ENCODE results near the gene GABRR2. TPM values are rescaled to one million over a fixed set of nuclear protein-coding genes. Genes with fewer than 3 reads are reported as not detected.

Gene GABRR2
- polyA plus RNA-seq, 1 donor from 2014 or later = 0.31 TPM

DNA sequence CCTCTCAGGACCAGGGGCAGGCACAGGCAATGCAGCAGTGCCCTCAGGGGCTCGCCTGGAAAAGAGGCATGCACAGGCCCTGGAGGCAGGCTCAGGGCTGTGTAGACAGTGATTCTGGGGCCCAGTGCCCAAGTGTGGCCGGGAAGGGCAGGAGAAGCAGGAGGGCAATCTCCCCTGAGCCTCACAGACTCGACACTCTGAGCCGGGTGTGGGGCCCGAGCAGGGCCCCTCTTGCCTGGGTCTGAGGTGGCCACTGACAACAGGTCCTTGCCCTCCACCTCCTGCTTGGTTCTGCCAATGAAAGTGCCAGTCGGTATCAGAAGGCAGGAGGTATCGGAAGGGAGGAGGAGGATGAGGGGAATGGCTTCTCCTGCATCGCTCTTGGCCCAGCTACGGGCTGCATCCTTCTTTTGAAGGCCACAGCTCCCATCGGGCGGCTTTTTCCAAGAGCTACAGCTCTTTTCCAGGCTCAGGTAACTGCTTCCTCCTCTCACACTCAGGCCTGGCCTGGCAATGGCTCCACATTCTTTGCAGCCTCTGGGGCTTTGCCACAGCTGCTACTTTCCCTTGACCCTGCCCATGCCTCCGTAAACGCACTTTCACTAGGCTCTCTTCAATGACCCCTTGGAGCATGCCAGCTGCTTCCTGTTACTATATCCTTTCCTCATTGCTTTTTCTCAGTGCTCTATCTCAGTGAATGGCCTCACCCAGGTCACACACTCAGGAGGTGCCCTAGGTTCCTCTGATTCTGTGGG, 24.5 kb downstream of the GABRR2 start:
- no peak for TF ChIP-seq RAD21 (conservative IDR thresholded peaks at IDR 0.05)
- TF ChIP-seq TAF1 (IDR thresholded peaks at IDR 0.05; ENCODE audit: low read depth) = no peak
- TF ChIP-seq EP300 (conservative IDR thresholded peaks at IDR 0.05; ENCODE audit: poor library complexity, severe bottlenecking) = no peak
- TF ChIP-seq, protein P1, sequence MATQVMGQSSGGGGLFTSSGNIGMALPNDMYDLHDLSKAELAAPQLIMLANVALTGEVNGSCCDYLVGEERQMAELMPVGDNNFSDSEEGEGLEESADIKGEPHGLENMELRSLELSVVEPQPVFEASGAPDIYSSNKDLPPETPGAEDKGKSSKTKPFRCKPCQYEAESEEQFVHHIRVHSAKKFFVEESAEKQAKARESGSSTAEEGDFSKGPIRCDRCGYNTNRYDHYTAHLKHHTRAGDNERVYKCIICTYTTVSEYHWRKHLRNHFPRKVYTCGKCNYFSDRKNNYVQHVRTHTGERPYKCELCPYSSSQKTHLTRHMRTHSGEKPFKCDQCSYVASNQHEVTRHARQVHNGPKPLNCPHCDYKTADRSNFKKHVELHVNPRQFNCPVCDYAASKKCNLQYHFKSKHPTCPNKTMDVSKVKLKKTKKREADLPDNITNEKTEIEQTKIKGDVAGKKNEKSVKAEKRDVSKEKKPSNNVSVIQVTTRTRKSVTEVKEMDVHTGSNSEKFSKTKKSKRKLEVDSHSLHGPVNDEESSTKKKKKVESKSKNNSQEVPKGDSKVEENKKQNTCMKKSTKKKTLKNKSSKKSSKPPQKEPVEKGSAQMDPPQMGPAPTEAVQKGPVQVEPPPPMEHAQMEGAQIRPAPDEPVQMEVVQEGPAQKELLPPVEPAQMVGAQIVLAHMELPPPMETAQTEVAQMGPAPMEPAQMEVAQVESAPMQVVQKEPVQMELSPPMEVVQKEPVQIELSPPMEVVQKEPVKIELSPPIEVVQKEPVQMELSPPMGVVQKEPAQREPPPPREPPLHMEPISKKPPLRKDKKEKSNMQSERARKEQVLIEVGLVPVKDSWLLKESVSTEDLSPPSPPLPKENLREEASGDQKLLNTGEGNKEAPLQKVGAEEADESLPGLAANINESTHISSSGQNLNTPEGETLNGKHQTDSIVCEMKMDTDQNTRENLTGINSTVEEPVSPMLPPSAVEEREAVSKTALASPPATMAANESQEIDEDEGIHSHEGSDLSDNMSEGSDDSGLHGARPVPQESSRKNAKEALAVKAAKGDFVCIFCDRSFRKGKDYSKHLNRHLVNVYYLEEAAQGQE (IDR thresholded peaks at IDR 0.05; ENCODE audit: borderline replicate concordance) = no peak
- no peak for TF ChIP-seq EZH2 (IDR thresholded peaks at IDR 0.05; ENCODE audit: borderline replicate concordance, insufficient read depth, low read length, poor library complexity, severe bottlenecking)
- TF ChIP-seq, protein P2, sequence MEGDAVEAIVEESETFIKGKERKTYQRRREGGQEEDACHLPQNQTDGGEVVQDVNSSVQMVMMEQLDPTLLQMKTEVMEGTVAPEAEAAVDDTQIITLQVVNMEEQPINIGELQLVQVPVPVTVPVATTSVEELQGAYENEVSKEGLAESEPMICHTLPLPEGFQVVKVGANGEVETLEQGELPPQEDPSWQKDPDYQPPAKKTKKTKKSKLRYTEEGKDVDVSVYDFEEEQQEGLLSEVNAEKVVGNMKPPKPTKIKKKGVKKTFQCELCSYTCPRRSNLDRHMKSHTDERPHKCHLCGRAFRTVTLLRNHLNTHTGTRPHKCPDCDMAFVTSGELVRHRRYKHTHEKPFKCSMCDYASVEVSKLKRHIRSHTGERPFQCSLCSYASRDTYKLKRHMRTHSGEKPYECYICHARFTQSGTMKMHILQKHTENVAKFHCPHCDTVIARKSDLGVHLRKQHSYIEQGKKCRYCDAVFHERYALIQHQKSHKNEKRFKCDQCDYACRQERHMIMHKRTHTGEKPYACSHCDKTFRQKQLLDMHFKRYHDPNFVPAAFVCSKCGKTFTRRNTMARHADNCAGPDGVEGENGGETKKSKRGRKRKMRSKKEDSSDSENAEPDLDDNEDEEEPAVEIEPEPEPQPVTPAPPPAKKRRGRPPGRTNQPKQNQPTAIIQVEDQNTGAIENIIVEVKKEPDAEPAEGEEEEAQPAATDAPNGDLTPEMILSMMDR (IDR thresholded peaks at IDR 0.05; ENCODE audit: poor library complexity, severe bottlenecking) = no peak
- no peak for TF ChIP-seq POLR2AphosphoS5 (IDR thresholded peaks at IDR 0.05)
- no peak for TF ChIP-seq MXI1 (conservative IDR thresholded peaks at IDR 0.05; ENCODE audit: poor library complexity, severe bottlenecking)
- no peak for TF ChIP-seq SMC3 (conservative IDR thresholded peaks at IDR 0.05; ENCODE audit: poor library complexity)

GRCh38 chr6:89289710-89290109, 25.4 kb downstream of the GABRR2 start:
- Histone ChIP-seq H3F3A (ENCODE audit: insufficient read depth, low read length, poor library complexity, severe bottlenecking) (no peaks in the 10 kb centered on the region), H3K9ac (ENCODE audit: low read length) (no peak overlapping the region), H3K4me2 (ENCODE audit: low read length) (no peak overlapping the region), H3K9me2 (ENCODE audit: insufficient read depth, low read length) (no peaks in the 10 kb centered on the region), H3K27me3 (ENCODE audit: insufficient read depth, low read depth, low read length) (no peaks in the 10 kb centered on the region), H3K79me2 (replicated peaks; ENCODE audit: insufficient read depth, low read length) (no peaks in the 10 kb centered on the region), H3K27ac (ENCODE audit: low read length) (no peak overlapping the region), H3K4me3 (ENCODE audit: low read length) (no peak overlapping the region), H3K9me3 (ENCODE audit: low read length) (no peaks in the 10 kb centered on the region), H2AFZ (ENCODE audit: low read depth, low read length) (no peak overlapping the region), H3K36me3 (ENCODE audit: insufficient read depth, low read length) (no peaks in the 10 kb centered on the region), H4K20me1 (ENCODE audit: insufficient read depth) (no peaks in the 10 kb centered on the region)
- no peak for TF ChIP-seq TAF1 (IDR thresholded peaks at IDR 0.05; ENCODE audit: low read depth)
- TF ChIP-seq, protein P2 (IDR thresholded peaks at IDR 0.05; ENCODE audit: poor library complexity, severe bottlenecking) = no peak
- no peak for TF ChIP-seq EZH2 (IDR thresholded peaks at IDR 0.05; ENCODE audit: borderline replicate concordance, insufficient read depth, low read length, poor library complexity, severe bottlenecking)
- no peak for TF ChIP-seq POLR2AphosphoS5 (IDR thresholded peaks at IDR 0.05)

More for the DNA sequence above, 24.5 kb downstream of the GABRR2 start:
- no peaks in the 10 kb centered on the region for H4K20me1 ChIP-seq (ENCODE audit: insufficient read depth)
- H3K27ac ChIP-seq (ENCODE audit: low read length) = no peak overlapping the region
- no peaks in the 10 kb centered on the region for H3K36me3 ChIP-seq (ENCODE audit: insufficient read depth, low read length)
- no peak overlapping the region for H2AFZ ChIP-seq (ENCODE audit: low read depth, low read length)
- H3K4me3 ChIP-seq (ENCODE audit: low read length) = no peak overlapping the region
- no peaks in the 10 kb centered on the region for H3K79me2 ChIP-seq (replicated peaks; ENCODE audit: insufficient read depth, low read length)
- no peaks in the 10 kb centered on the region for H3F3A ChIP-seq (ENCODE audit: insufficient read depth, low read length, poor library complexity, severe bottlenecking)
- no peak overlapping the region for H3K9ac ChIP-seq (ENCODE audit: low read length)
- H3K9me3 ChIP-seq (ENCODE audit: low read length) = no peaks in the 10 kb centered on the region
- no peak overlapping the region for H3K4me2 ChIP-seq (ENCODE audit: low read length)
- no peaks in the 10 kb centered on the region for H3K27me3 ChIP-seq (ENCODE audit: insufficient read depth, low read depth, low read length)
- H3K9me2 ChIP-seq (ENCODE audit: insufficient read depth, low read length) = no peaks in the 10 kb centered on the region
